H1 (cell line): ENCODE results near the gene PROCR. TPM values are rescaled to one million over a fixed set of nuclear protein-coding genes. Genes with fewer than 3 reads are reported as not detected.
"Not testable (repeated sequence)": the region's sequence is repeated elsewhere in the genome, so short reads cannot be mapped to it uniquely, and the experiment has no call there.

Source experiments
- CTCF ChIA-PET: fragments of 300-600 bp; sonication (Branson Sonifier 250); formaldehyde crosslinking; loops from one replicate; lab custom pipeline; 2021; ENCODE audit not compliant: partially characterized antibody; lab: Charles Lee
- POLR2A ChIA-PET: fragments of 300-600 bp; sonication (Branson Sonifier 250); formaldehyde crosslinking; loops from one replicate; lab custom pipeline; 2021; ENCODE audit warnings: inconsistent platforms; ENCODE audit not compliant: partially characterized antibody; lab: Charles Lee
- DNase-seq, 2 experiments: peaks; one replicate each; pipeline versions ENCODE4 v3.0.0 to v3.0.0-alpha.2; 2010 to 2022; ENCODE audit warnings: low spot score in 2 of 2, low read depth in 1 of 2, mixed read lengths in 1 of 2
- FAIRE-seq: peaks from 2 replicates; lab custom pipeline; 2011; peaks lifted over from hg19 to GRCh38; lab: Jason Lieb, UNC
- H2AFZ ChIP-seq: 2 replicates; pipeline ENCODE4 v1.8.1; 2012; ENCODE audit warnings: low read length, inconsistent platforms
- H2AK5ac ChIP-seq: 2 replicates; pipeline ENCODE4 v1.6.1; 2013; ENCODE audit warnings: low read depth, low read length
- H2BK120ac ChIP-seq: replicated peaks from 2 replicates; pipeline ENCODE3; 2013; ENCODE audit warnings: low read depth, low read length, inconsistent platforms
- H2BK12ac ChIP-seq: 2 replicates; pipeline ENCODE4 v1.6.1; 2013; ENCODE audit warnings: low read depth, low read length
- H2BK15ac ChIP-seq: 2 replicates; pipeline ENCODE4 v1.6.1; 2013; ENCODE audit warnings: low read length
- H2BK20ac ChIP-seq: 2 replicates; pipeline ENCODE4 v1.6.1; 2013; ENCODE audit warnings: low read length
- H2BK5ac ChIP-seq: 2 replicates; pipeline ENCODE4 v1.6.1; 2013; ENCODE audit warnings: low read depth, low read length
- H3K14ac ChIP-seq: 2 replicates; pipeline ENCODE4 v1.6.1; 2013; ENCODE audit warnings: inconsistent platforms; ENCODE audit not compliant: insufficient read length
- H3K18ac ChIP-seq: 2 replicates; pipeline ENCODE4 v1.6.1; 2013; ENCODE audit warnings: low read length; ENCODE audit errors: extremely low read depth
- H3K23ac ChIP-seq: 2 replicates; pipeline ENCODE4 v1.6.1; 2013; ENCODE audit warnings: inconsistent platforms; ENCODE audit not compliant: insufficient read length
- H3K23me2 ChIP-seq: 2 replicates; pipeline ENCODE4 v1.6.1; 2013; ENCODE audit warnings: low read depth, low read length
- H3K27ac ChIP-seq: 2 replicates; pipeline ENCODE4 v1.6.1; 2011; ENCODE audit warnings: low read depth, low read length, inconsistent platforms
- H3K27me3 ChIP-seq, 4 experiments: replicated peaks in 1 of 4; 1 replicate in 1 of 4; 2 replicates in 3 of 4; pipeline versions ENCODE4 v1.6.1 to v1.8.1; 2011 to 2013; ENCODE audit warnings: low read length in 3 of 4, mild to moderate bottlenecking in 3 of 4, inconsistent platforms in 2 of 4, mixed read lengths in 2 of 4, moderate library complexity in 1 of 4; ENCODE audit not compliant: control insufficient read depth in 3 of 4, insufficient read depth in 3 of 4; ENCODE audit errors: extremely low read depth in 1 of 4
- H3K36me3 ChIP-seq, 4 experiments: 2 replicates each; pipeline versions ENCODE4 v1.6.1 to v1.8.1; 2011 to 2013; ENCODE audit warnings: mild to moderate bottlenecking in 4 of 4, low read length in 3 of 4, moderate library complexity in 2 of 4, control low read depth in 1 of 4, inconsistent platforms in 1 of 4; ENCODE audit not compliant: insufficient read depth in 4 of 4, control insufficient read depth in 2 of 4
- H3K4ac ChIP-seq: replicated peaks from 2 replicates; pipeline ENCODE3; 2013; ENCODE audit warnings: low read length, low read depth, mixed read lengths, inconsistent platforms; ENCODE audit not compliant: insufficient read length
- H3K4me1 ChIP-seq, 4 experiments: replicated peaks in 1 of 4; 1 replicate in 1 of 4; 2 replicates in 3 of 4; pipeline versions ENCODE4 v1.6.1 to v1.8.1; 2011 to 2013; ENCODE audit warnings: low read length in 3 of 4, inconsistent platforms in 2 of 4, mixed read lengths in 1 of 4; ENCODE audit not compliant: insufficient read depth in 4 of 4, control insufficient read depth in 3 of 4
- H3K4me2 ChIP-seq, 2 experiments: 2 replicates each; pipeline versions ENCODE4 v1.6.1 to v1.8.1; 2011 to 2013; ENCODE audit warnings: low read depth in 2 of 2, low read length in 2 of 2, control low read depth in 1 of 2, inconsistent platforms in 1 of 2, mild to moderate bottlenecking in 1 of 2; ENCODE audit not compliant: insufficient read depth in 1 of 2
- H3K4me3 ChIP-seq, 4 experiments: fragments of 200-600, 300-600 bp in 1 of 4; sonication (generic), shearing (Covaris generic), sonication (Bioruptor Twin) in 1 of 4; 2 replicates each; pipeline versions ENCODE4 v1.5.1 to v1.8.1; 2011 to 2016; ENCODE audit warnings: low read length in 4 of 4, low read depth in 3 of 4, control low read depth in 2 of 4, inconsistent platforms in 2 of 4, mild to moderate bottlenecking in 2 of 4, mixed read lengths in 1 of 4, moderate library complexity in 1 of 4; ENCODE audit not compliant: insufficient read depth in 2 of 4; ENCODE audit errors: extremely low read depth in 1 of 4
- H3K56ac ChIP-seq: replicated peaks from 2 replicates; pipeline ENCODE3; 2013; ENCODE audit warnings: low read depth, mild to moderate bottlenecking, mixed read lengths, low read length, inconsistent platforms; ENCODE audit not compliant: insufficient read length
- H3K79me1 ChIP-seq: 2 replicates; pipeline ENCODE4 v1.6.1; 2013; ENCODE audit warnings: low read depth, low read length, control low read depth
- H3K79me2 ChIP-seq, 2 experiments: 2 replicates each; pipeline versions ENCODE4 v1.6.1 to v1.8.1; 2012 to 2013; ENCODE audit warnings: low read length in 2 of 2, mild to moderate bottlenecking in 2 of 2, inconsistent platforms in 1 of 2; ENCODE audit not compliant: insufficient read depth in 2 of 2, control insufficient read depth in 1 of 2
- H3K9ac ChIP-seq, 4 experiments: replicated peaks in 1 of 4; 1 replicate in 1 of 4; 2 replicates in 3 of 4; pipeline versions ENCODE4 v1.6.1 to v1.8.1; 2011 to 2013; ENCODE audit warnings: low read depth in 3 of 4, low read length in 3 of 4, control low read depth in 2 of 4, mild to moderate bottlenecking in 2 of 4, moderate library complexity in 2 of 4, inconsistent platforms in 1 of 4; ENCODE audit errors: extremely low read depth in 1 of 4
- H3K9me3 ChIP-seq, 2 experiments: 2 replicates each; pipeline versions ENCODE4 v1.6.1 to v1.8.1; 2012 to 2013; ENCODE audit warnings: mild to moderate bottlenecking in 2 of 2, moderate library complexity in 2 of 2, control low read depth in 1 of 2, inconsistent platforms in 1 of 2, low read depth in 1 of 2, low read length in 1 of 2, mixed read lengths in 1 of 2; ENCODE audit not compliant: insufficient read depth in 2 of 2
- H4K20me1 ChIP-seq, 2 experiments: replicated peaks in 1 of 2; 2 replicates each; pipeline versions ENCODE3 to v1.8.1; 2011 to 2013; ENCODE audit warnings: inconsistent platforms in 2 of 2, low read length in 2 of 2, mild to moderate bottlenecking in 1 of 2; ENCODE audit not compliant: insufficient read depth in 2 of 2, control insufficient read depth in 1 of 2
- H4K5ac ChIP-seq: 2 replicates; pipeline ENCODE4 v1.6.1; 2013; ENCODE audit warnings: low read length, low read depth, mixed read lengths, inconsistent platforms; ENCODE audit not compliant: insufficient read length
- H4K8ac ChIP-seq: 2 replicates; pipeline ENCODE4 v1.8.0; 2013; ENCODE audit warnings: mild to moderate bottlenecking, moderate library complexity, low read length, inconsistent platforms; ENCODE audit not compliant: insufficient read depth; ENCODE audit errors: extremely low read depth
- H4K91ac ChIP-seq: replicated peaks from 2 replicates; pipeline ENCODE3; 2013; ENCODE audit warnings: low read length, mixed read lengths, inconsistent platforms; ENCODE audit not compliant: insufficient read length
- CHD2 ChIP-seq: IDR thresholded peaks from 2 replicates; pipeline ENCODE4 v1.6.1; 2012; ENCODE audit warnings: low read length, improper control_type of control experiment
- RAD21 ChIP-seq, 2 experiments: IDR thresholded peaks in 1 of 2; conservative IDR thresholded peaks in 1 of 2; 2 replicates each; pipeline ENCODE4 v1.6.1; 2011; ENCODE audit warnings: low read depth in 2 of 2, low read length in 2 of 2, improper control_type of control experiment in 1 of 2, inconsistent platforms in 1 of 2, mild to moderate bottlenecking in 1 of 2, moderate library complexity in 1 of 2
- WGBS, 2 experiments: shearing (Covaris generic) in 1 of 2; methylation state at CpG; one replicate each; pipeline versions ENCODE4 v1.1.6 to v1.1.7; 2013 to 2015; ENCODE audit warnings: low lambda C conversion rate in 2 of 2, mixed read lengths in 2 of 2, inconsistent platforms in 1 of 2, low coverage in 1 of 2, missing lambda C conversion rate in 1 of 2; ENCODE audit not compliant: insufficient replicate concordance in 2 of 2, insufficient coverage in 1 of 2, insufficient read length in 1 of 2; ENCODE audit errors: extremely low coverage in 1 of 2, missing lambda C conversion rate in 1 of 2; 5-methylcytosine and 5-hydroxymethylcytosine counted together
- polyA plus RNA-seq, 7 experiments: library from polyadenylated mRNA; depleted of rRNA in 3 of 7; stranded (reverse) in 5 of 7; unstranded in 2 of 7; fragments of >200 nt in 5 of 7; fragments of 200-250 nt in 2 of 7; gene quantifications; 1 replicate in 5 of 7; 2 replicates in 1 of 7; 4 replicates in 1 of 7; pipeline versions ENCODE4 v1.2.1 to v1.2.3, GENCODE V29; 2011 to 2013; ENCODE audit warnings: missing spikeins in 2 of 7, mixed read lengths in 2 of 7
- total RNA-seq: library from RNA; stranded (reverse); fragmentation: NEBNext Ultra II Directional; extraction: Animal tissue kit (Norgen Biotek cat#: 25700); gene quantifications from 2 replicates; pipeline ENCODE4 v1.2.1, GENCODE V29; 2021

PROCR gene
- total and polyA plus RNA-seq, 2 of the 8 experiments (the other 6 are each of a cell fraction or from before 2014, with no cell fraction given) = 21.3 to 42.9 TPM

DNA sequence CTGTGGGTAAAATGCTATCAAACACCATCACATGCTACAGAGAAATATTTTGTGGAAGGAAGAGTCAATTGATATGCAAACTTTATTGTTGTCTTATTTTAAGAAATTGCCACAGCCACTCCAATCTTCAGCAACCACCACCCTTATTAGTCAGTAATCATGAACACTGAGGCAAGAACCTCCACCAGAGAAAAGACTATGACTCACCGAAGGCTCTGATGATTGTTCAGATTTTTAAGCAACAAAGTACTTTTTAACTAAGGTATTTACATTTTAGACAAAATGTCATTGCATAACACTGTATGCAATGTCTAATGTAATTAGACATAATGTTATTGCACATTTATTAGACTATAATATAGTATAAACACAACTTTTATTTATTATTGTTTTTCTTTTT, 28.4 kb downstream of the PROCR start (continued):
- TF ChIP-seq RAD21 (IDR thresholded peaks at IDR 0.05 in 1 of 2, conservative IDR thresholded peaks at IDR 0.05 in 1 of 2; ENCODE audit: low read depth in 2 of 2, low read length in 2 of 2) (no peak), CHD2 (no peak)

DNA sequence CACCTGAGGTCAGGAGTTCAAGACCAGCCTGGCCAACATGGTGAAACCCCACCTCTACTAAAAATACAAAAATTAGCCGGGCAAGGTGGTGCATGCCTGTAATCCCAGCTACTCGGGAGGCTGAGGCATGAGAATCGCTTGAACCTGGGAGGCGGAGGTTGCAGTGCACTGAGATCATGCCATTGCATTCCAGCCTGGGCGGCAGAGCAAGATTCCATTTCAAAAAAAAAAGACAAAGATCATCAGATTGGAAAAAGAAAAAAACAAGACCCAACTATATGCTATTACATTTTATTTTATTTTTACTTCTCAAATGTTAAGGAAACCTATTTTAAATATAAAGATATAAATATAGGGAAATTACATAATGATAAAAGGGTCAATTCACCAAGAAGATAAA, 29.6 kb downstream of the PROCR start:
- 91% methylated on average over 5 of the region's 5 CpGs; no CpG with 5 or more reads in 1 of the 2 experiments for WGBS, 2 experiments
- H3K4me2 ChIP-seq, H3K79me2 ChIP-seq, H2BK15ac ChIP-seq, H3K23ac ChIP-seq, H3K23me2 ChIP-seq, POLR2A ChIA-PET, FAIRE-seq, H3K4ac ChIP-seq, H3K56ac ChIP-seq, H3K14ac ChIP-seq, H4K5ac ChIP-seq, H3K4me1 ChIP-seq, H2BK20ac ChIP-seq, H3K79me1 ChIP-seq, H2AK5ac ChIP-seq, H3K4me3 ChIP-seq, H2BK5ac ChIP-seq, H4K20me1 ChIP-seq, H3K27ac ChIP-seq, H2BK12ac ChIP-seq, H4K91ac ChIP-seq, H3K9ac ChIP-seq, DNase-seq, H2BK120ac ChIP-seq, H3K36me3 ChIP-seq, H3K27me3 ChIP-seq, CTCF ChIA-PET, H2AFZ ChIP-seq, H4K8ac ChIP-seq, H3K18ac ChIP-seq: not testable (repeated sequence)
- H3K9me3 ChIP-seq = peaks cover 8 to 16% of the 10 kb centered on the region in 2 experiments
